ENCODE data around the gene S100A4. TPM values are rescaled to one million over a fixed set of nuclear protein-coding genes. Genes with fewer than 3 reads are reported as not detected.

The S100A4 gene
- total RNA-seq, 1 donor from 2014 or later, result 337 TPM

GRCh38 chr1:153572569-153573015 is 27.0 kb upstream of the S100A4 start:
- H3K36me3 Mint-ChIP-seq (ENCODE audit: unreplicated experiment), result no peaks in the 10 kb centered on the region
- peak overlapping the region; percentile 83 for H3K27ac Mint-ChIP-seq (ENCODE audit: unreplicated experiment)
- DNase-seq (ENCODE audit: extremely low spot score, unreplicated experiment), result no peak

GRCh38 chr1:153571706-153572105 is 26.1 kb upstream of the S100A4 start:
- DNase-seq (ENCODE audit: extremely low spot score, unreplicated experiment), result no peak
- Mint-ChIP-seq H3K27ac (ENCODE audit: unreplicated experiment) (peak overlapping the region; percentile 83), H3K4me1 (ENCODE audit: unreplicated experiment) (peaks cover 35% of the 10 kb centered on the region), H3K36me3 (ENCODE audit: unreplicated experiment) (no peaks in the 10 kb centered on the region), H3K9me3 (ENCODE audit: unreplicated experiment) (no peaks in the 10 kb centered on the region), H3K27me3 (ENCODE audit: unreplicated experiment) (no peaks in the 10 kb centered on the region), H3K4me3 (ENCODE audit: unreplicated experiment) (no peak overlapping the region)
- TF ChIP-seq CTCF (IDR thresholded peaks at IDR 0.05), result no peak

More at GRCh38 chr1:153572569-153573015, 27.0 kb upstream of the S100A4 start:
- Mint-ChIP-seq H3K9me3 (ENCODE audit: unreplicated experiment) (no peaks in the 10 kb centered on the region), H3K4me3 (ENCODE audit: unreplicated experiment) (no peak overlapping the region), H3K27me3 (ENCODE audit: unreplicated experiment) (no peaks in the 10 kb centered on the region), H3K4me1 (ENCODE audit: unreplicated experiment) (peaks cover 28% of the 10 kb centered on the region)
- peak; percentile 95 for TF ChIP-seq CTCF (IDR thresholded peaks at IDR 0.05)

GRCh38 chr1:153570874-153571273 is 25.3 kb upstream of the S100A4 start:
- Mint-ChIP-seq H3K4me1 (ENCODE audit: unreplicated experiment) (peaks cover 41% of the 10 kb centered on the region), H3K9me3 (ENCODE audit: unreplicated experiment) (no peaks in the 10 kb centered on the region), H3K36me3 (ENCODE audit: unreplicated experiment) (no peaks in the 10 kb centered on the region), H3K27ac (ENCODE audit: unreplicated experiment) (no peak overlapping the region), H3K27me3 (ENCODE audit: unreplicated experiment) (no peaks in the 10 kb centered on the region), H3K4me3 (ENCODE audit: unreplicated experiment) (no peak overlapping the region)
- DNase-seq (ENCODE audit: extremely low spot score, unreplicated experiment), result no peak
- TF ChIP-seq CTCF (IDR thresholded peaks at IDR 0.05), result no peak

- Mint-ChIP-seq H3K27ac (ENCODE audit: unreplicated experiment) (no peak overlapping the region), H3K27me3 (ENCODE audit: unreplicated experiment) (no peaks in the 10 kb centered on the region), H3K9me3 (ENCODE audit: unreplicated experiment) (no peaks in the 10 kb centered on the region), H3K4me3 (ENCODE audit: unreplicated experiment) (no peak overlapping the region), H3K4me1 (ENCODE audit: unreplicated experiment) (peaks cover 53% of the 10 kb centered on the region), H3K36me3 (ENCODE audit: unreplicated experiment) (no peaks in the 10 kb centered on the region)
- no peak for TF ChIP-seq CTCF (IDR thresholded peaks at IDR 0.05)
- DNase-seq (ENCODE audit: extremely low spot score, unreplicated experiment), result no peak
Observed at GRCh38 chr1:153569465-153569864, 23.9 kb upstream of the S100A4 start.

GRCh38 chr1:153568367-153569099 is 22.9 kb upstream of the S100A4 start:
- H3K4me1 Mint-ChIP-seq (ENCODE audit: unreplicated experiment), result peaks cover 62% of the 10 kb centered on the region
- peak; percentile 97 for DNase-seq (ENCODE audit: extremely low spot score, unreplicated experiment)
- H3K36me3 Mint-ChIP-seq (ENCODE audit: unreplicated experiment), result no peaks in the 10 kb centered on the region
- H3K9me3 Mint-ChIP-seq (ENCODE audit: unreplicated experiment), result no peaks in the 10 kb centered on the region
- H3K27me3 Mint-ChIP-seq (ENCODE audit: unreplicated experiment), result no peaks in the 10 kb centered on the region
- H3K4me3 Mint-ChIP-seq (ENCODE audit: unreplicated experiment), result peak overlapping the region; percentile 34
- peak; percentile 99 for TF ChIP-seq CTCF (IDR thresholded peaks at IDR 0.05)
- peak overlapping the region; percentile 98 for H3K27ac Mint-ChIP-seq (ENCODE audit: unreplicated experiment)
